Fibroblast of mammary gland (primary cell): ENCODE results near the gene SLC4A2.

Experiments used
- DNase-seq: peaks from one replicate; pipeline ENCODE4 v3.0.0-alpha.2; 2010; ENCODE audit warnings: low read depth
- H3K4me3 ChIP-seq: 2 replicates; pipeline ENCODE4 v1.5.1; 2011; ENCODE audit warnings: low read depth, mild to moderate bottlenecking, low read length, moderate library complexity; ENCODE audit not compliant: control insufficient read depth
- CTCF ChIP-seq: conservative IDR thresholded peaks from 2 replicates; pipeline ENCODE4 v1.5.1; 2011; ENCODE audit warnings: low read depth, low read length, inconsistent platforms; ENCODE audit not compliant: control insufficient read depth, insufficient read depth

The SLC4A2 gene

GRCh38 chr7:151117565-151117964, 58.2 kb downstream of the SLC4A2 start:
- H3K4me3 ChIP-seq: no peak overlapping the region
- TF ChIP-seq CTCF: no peak
- no peak for DNase-seq

- no peak overlapping the region for H3K4me3 ChIP-seq
- DNase-seq: no peak
- TF ChIP-seq CTCF: no peak
Observed at GRCh38 chr7:151118108-151119054, 59.0 kb downstream of the SLC4A2 start.

DNA sequence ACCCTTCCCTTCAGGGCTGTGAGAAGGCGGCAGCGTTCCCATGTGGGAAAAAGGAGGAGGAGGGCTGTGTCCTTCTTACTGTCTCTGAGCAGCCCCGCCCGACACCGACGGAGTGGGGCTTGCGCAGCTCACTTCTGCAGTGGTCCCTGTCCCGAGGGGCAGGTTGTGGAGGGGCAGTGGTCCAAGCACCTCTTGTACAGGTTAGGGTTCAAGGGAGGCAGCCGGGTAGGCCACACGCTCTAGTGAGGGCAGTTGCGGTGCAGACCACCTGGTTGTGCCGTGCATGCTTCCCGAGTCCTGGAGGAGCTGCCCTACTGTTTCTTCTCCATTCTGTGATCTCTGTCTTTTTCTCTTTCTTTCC, 59.6 kb downstream of the SLC4A2 start:
- no peak for TF ChIP-seq CTCF
- no peak for DNase-seq
- no peak overlapping the region for H3K4me3 ChIP-seq

GRCh38 chr7:151119902-151120301, 60.5 kb downstream of the SLC4A2 start:
- TF ChIP-seq CTCF: no peak
- DNase-seq: no peak
- H3K4me3 ChIP-seq: no peak overlapping the region

DNA sequence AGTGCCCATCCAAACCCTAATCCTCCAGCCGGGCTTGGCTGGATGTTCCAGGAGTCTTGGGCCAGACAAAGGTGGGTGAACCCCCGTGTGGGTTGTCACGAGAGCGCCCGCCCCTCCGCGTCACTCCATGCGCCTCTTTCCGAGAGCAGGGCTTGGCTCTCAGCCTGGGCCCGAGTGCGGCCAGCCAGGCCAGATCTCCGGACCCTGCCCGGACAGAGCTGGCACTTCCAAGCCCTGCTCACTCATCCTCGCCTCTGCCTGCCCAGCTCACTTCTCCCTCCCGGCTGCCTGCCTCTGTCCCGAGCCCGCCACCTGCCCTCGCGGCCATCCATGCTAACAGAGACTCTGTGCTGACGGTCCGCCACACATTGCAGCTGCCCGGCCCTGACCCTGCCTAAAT, 61.5 kb downstream of the SLC4A2 start:
- TF ChIP-seq CTCF: no peak
- no peak for DNase-seq
- H3K4me3 ChIP-seq: no peak overlapping the region

DNA sequence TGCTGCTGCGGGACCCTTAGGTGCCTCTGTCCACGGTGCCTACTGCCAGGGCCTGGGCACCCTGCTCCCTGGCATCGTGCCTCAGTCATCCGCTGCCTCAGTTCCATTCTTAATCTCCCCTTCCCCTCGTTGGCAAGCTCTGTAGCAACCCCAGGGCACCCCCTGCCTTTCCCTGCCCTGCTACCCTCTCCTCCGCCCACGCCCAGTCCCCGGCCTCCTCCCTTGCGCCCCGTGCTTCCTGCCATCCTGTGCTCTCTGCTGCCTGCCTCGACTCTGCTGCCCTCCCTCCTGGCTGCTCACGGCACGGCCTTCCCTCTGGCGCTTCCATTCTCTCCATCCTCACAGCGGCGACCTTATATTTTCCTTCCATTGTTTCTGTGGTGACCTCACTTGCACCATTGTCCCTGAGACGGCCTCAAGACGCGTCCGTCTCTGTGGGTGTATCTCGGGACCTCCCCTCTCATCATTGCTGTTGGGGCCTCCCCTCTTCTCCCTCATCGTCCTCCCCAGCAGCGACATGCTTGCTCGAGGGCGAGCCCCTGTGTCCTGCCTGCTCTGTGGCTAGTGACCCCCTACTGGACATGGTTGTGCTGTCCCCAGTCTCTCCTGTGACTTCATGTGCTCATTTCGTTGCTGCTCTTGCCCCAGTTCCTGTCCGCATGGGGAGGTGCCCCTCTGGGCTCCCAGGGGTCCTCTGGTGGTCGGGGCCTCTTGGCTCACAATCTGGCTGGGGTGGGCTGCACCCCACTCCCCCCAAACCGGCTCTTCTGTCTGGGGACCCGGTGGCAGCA, 62.2 kb downstream of the SLC4A2 start:
- H3K4me3 ChIP-seq: no peak overlapping the region
- TF ChIP-seq CTCF: no peak
- no peak for DNase-seq
